Stimulated activated naive CD8-positive, alpha-beta T cell treated with anti-CD3 and anti-CD28 coated beads, Interleukin-15, Interleukin-2, amounts not matched to agents 100 ng/mL and 50 ng/mL, for 24 hours (primary cell): Measurements from ENCODE around the gene ZNF76.
A peak's percentile ranks its signal among the peaks of the same experiment; 100 is the strongest.

Source experiments
- H3K27ac Mint-ChIP-seq: one replicate; pipeline ENCODE4 v1.8.0; 2021; ENCODE audit warnings: mild to moderate bottlenecking, mixed read lengths
- H3K27me3 Mint-ChIP-seq: one replicate; pipeline ENCODE4 v1.8.0; 2021; ENCODE audit warnings: mixed read lengths
- H3K36me3 Mint-ChIP-seq: one replicate; pipeline ENCODE4 v1.8.0; 2021; ENCODE audit warnings: low read depth, mixed read lengths
- H3K4me1 Mint-ChIP-seq: one replicate; pipeline ENCODE4 v1.8.0; 2021; ENCODE audit warnings: low read depth, mixed read lengths
- H3K4me3 Mint-ChIP-seq: one replicate; pipeline ENCODE4 v1.8.0; 2021; ENCODE audit warnings: mild to moderate bottlenecking, mixed read lengths
- H3K9me3 Mint-ChIP-seq: one replicate; pipeline ENCODE4 v1.8.0; 2021; ENCODE audit warnings: mixed read lengths

ZNF76 gene

GRCh38 chr6:35259194-35259947 lies at the start of gene ZNF76:
ZNF76 (plus strand) TSS chr6:35259735; CDS start chr6:35281152, 21,417 bp downstream.
- Mint-ChIP-seq H3K4me1 (peaks cover 52% of the 10 kb centered on the region), H3K36me3 (no peaks in the 10 kb centered on the region), H3K9me3 (no peaks in the 10 kb centered on the region), H3K27ac (peak within 1 kb of the TSS; percentile 92), H3K27me3 (no peaks in the 10 kb centered on the region), H3K4me3 (peak within 1 kb of the TSS; percentile 97)

- Mint-ChIP-seq H3K4me3 (peak overlapping the region; percentile 53), H3K9me3 (no peaks in the 10 kb centered on the region), H3K27me3 (peaks cover 78% of the 10 kb centered on the region), H3K4me1 (peaks cover 4% of the 10 kb centered on the region), H3K27ac (no peak overlapping the region), H3K36me3 (no peaks in the 10 kb centered on the region)
Measured at GRCh38 chr6:35213298-35213791, 46.2 kb upstream of the ZNF76 start.

GRCh38 chr6:35213824-35214756 lies 45.4 kb upstream of the ZNF76 start, which contains the start of gene SCUBE3:
SCUBE3 (plus strand) TSS chr6:35213956; CDS start chr6:35214419, 463 bp downstream.
- H3K4me1 Mint-ChIP-seq: peaks cover 4% of the 10 kb centered on the region
- no peaks in the 10 kb centered on the region for H3K36me3 Mint-ChIP-seq
- H3K27ac Mint-ChIP-seq: no peak within 1 kb of the TSS
- H3K4me3 Mint-ChIP-seq: peak within 1 kb of the TSS; percentile 53
- peaks cover 74% of the 10 kb centered on the region for H3K27me3 Mint-ChIP-seq
- H3K9me3 Mint-ChIP-seq: no peaks in the 10 kb centered on the region

GRCh38 chr6:35214869-35215664 lies 44.5 kb upstream of the ZNF76 start:
- H3K27me3 Mint-ChIP-seq: peaks cover 71% of the 10 kb centered on the region
- H3K4me3 Mint-ChIP-seq: no peak overlapping the region
- H3K36me3 Mint-ChIP-seq: no peaks in the 10 kb centered on the region
- H3K4me1 Mint-ChIP-seq: peaks cover 4% of the 10 kb centered on the region
- H3K9me3 Mint-ChIP-seq: no peaks in the 10 kb centered on the region
- no peak overlapping the region for H3K27ac Mint-ChIP-seq

GRCh38 chr6:35215665-35216411 lies 43.7 kb upstream of the ZNF76 start:
- Mint-ChIP-seq H3K4me3 (no peak overlapping the region), H3K36me3 (no peaks in the 10 kb centered on the region), H3K4me1 (peaks cover 4% of the 10 kb centered on the region), H3K9me3 (no peaks in the 10 kb centered on the region), H3K27me3 (peaks cover 72% of the 10 kb centered on the region), H3K27ac (no peak overlapping the region)

GRCh38 chr6:35216412-35216732 lies 43.2 kb upstream of the ZNF76 start:
- H3K4me1 Mint-ChIP-seq: peaks cover 4% of the 10 kb centered on the region
- no peak overlapping the region for H3K27ac Mint-ChIP-seq
- H3K27me3 Mint-ChIP-seq: peaks cover 69% of the 10 kb centered on the region
- H3K36me3 Mint-ChIP-seq: no peaks in the 10 kb centered on the region
- no peaks in the 10 kb centered on the region for H3K9me3 Mint-ChIP-seq
- H3K4me3 Mint-ChIP-seq: no peak overlapping the region

GRCh38 chr6:35216851-35217811 lies 42.4 kb upstream of the ZNF76 start:
- Mint-ChIP-seq H3K4me1 (peaks cover 4% of the 10 kb centered on the region), H3K4me3 (no peak overlapping the region), H3K9me3 (no peaks in the 10 kb centered on the region), H3K27ac (no peak overlapping the region), H3K36me3 (no peaks in the 10 kb centered on the region), H3K27me3 (peaks cover 61% of the 10 kb centered on the region)

- Mint-ChIP-seq H3K9me3 (no peaks in the 10 kb centered on the region), H3K27me3 (peaks cover 52% of the 10 kb centered on the region), H3K4me1 (peaks cover 1% of the 10 kb centered on the region), H3K36me3 (no peaks in the 10 kb centered on the region), H3K4me3 (no peak overlapping the region), H3K27ac (no peak overlapping the region)
Measured at GRCh38 chr6:35218021-35218420, 41.5 kb upstream of the ZNF76 start.

- Mint-ChIP-seq H3K36me3 (no peaks in the 10 kb centered on the region), H3K4me3 (no peak overlapping the region), H3K27me3 (peaks cover 48% of the 10 kb centered on the region), H3K9me3 (no peaks in the 10 kb centered on the region), H3K4me1 (no peaks in the 10 kb centered on the region), H3K27ac (no peak overlapping the region)
Measured at GRCh38 chr6:35218456-35218855, 41.1 kb upstream of the ZNF76 start.

- H3K27me3 Mint-ChIP-seq: peaks cover 46% of the 10 kb centered on the region
- no peak overlapping the region for H3K4me3 Mint-ChIP-seq
- no peaks in the 10 kb centered on the region for H3K4me1 Mint-ChIP-seq
- no peak overlapping the region for H3K27ac Mint-ChIP-seq
- no peaks in the 10 kb centered on the region for H3K36me3 Mint-ChIP-seq
- no peaks in the 10 kb centered on the region for H3K9me3 Mint-ChIP-seq
Measured at GRCh38 chr6:35219683-35220326, 39.7 kb upstream of the ZNF76 start.

GRCh38 chr6:35220711-35221110 lies 38.8 kb upstream of the ZNF76 start:
- no peaks in the 10 kb centered on the region for H3K9me3 Mint-ChIP-seq
- H3K27me3 Mint-ChIP-seq: peaks cover 37% of the 10 kb centered on the region
- no peaks in the 10 kb centered on the region for H3K36me3 Mint-ChIP-seq
- H3K27ac Mint-ChIP-seq: no peak overlapping the region
- H3K4me1 Mint-ChIP-seq: no peaks in the 10 kb centered on the region
- H3K4me3 Mint-ChIP-seq: no peak overlapping the region

- H3K4me1 Mint-ChIP-seq: no peaks in the 10 kb centered on the region
- no peak overlapping the region for H3K4me3 Mint-ChIP-seq
- H3K27me3 Mint-ChIP-seq: peaks cover 14% of the 10 kb centered on the region
- no peak overlapping the region for H3K27ac Mint-ChIP-seq
- H3K9me3 Mint-ChIP-seq: no peaks in the 10 kb centered on the region
- H3K36me3 Mint-ChIP-seq: no peaks in the 10 kb centered on the region
Measured at GRCh38 chr6:35223396-35223795, 36.1 kb upstream of the ZNF76 start.

GRCh38 chr6:35224720-35225119 lies 34.8 kb upstream of the ZNF76 start:
- Mint-ChIP-seq H3K4me3 (no peak overlapping the region), H3K27ac (no peak overlapping the region), H3K36me3 (no peaks in the 10 kb centered on the region), H3K27me3 (peaks cover 10% of the 10 kb centered on the region), H3K9me3 (no peaks in the 10 kb centered on the region), H3K4me1 (no peaks in the 10 kb centered on the region)
